GM18868 (cell line): ENCODE results near the gene GALNT13.

ENCODE experiments used
- ATAC-seq: cut with Tn5 transposase; IDR thresholded peaks from one replicate; pipeline ENCODE4 v1.9.1; 2021; ENCODE audit warnings: mild to moderate bottlenecking, moderate library complexity; ENCODE audit not compliant: unreplicated experiment

GALNT13 gene

GRCh38 chr2:154203902-154204301 lies 332.2 kb downstream of the GALNT13 start:
- ATAC-seq, result no peak

- ATAC-seq, result no peak
Measured at GRCh38 chr2:154207288-154208047, 335.7 kb downstream of the GALNT13 start.

- ATAC-seq, result no peak
Measured at GRCh38 chr2:154223726-154224125, 352.0 kb downstream of the GALNT13 start.

DNA sequence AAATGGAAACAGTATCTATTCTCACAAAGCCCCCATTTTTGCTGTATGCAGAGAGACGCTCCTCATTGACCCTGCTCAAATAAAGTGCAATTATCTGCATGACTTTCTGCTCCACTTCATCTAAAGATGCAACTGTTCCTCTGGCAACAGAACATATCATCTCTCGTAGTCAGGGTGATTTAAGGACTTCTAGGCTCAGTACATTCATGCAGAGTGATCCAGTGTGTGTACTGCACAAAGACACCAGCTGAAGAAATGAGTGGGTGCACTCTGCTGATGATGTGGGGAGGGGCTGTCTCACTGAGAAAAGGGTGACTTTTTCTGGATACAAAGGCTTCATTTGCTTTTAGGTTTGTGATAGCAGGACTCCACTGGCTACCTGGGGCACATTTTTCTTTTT lies 355.2 kb downstream of the GALNT13 start:
- ATAC-seq, result no peak

- no peak for ATAC-seq
Measured at GRCh38 chr2:154228566-154229280, 357.0 kb downstream of the GALNT13 start.

DNA sequence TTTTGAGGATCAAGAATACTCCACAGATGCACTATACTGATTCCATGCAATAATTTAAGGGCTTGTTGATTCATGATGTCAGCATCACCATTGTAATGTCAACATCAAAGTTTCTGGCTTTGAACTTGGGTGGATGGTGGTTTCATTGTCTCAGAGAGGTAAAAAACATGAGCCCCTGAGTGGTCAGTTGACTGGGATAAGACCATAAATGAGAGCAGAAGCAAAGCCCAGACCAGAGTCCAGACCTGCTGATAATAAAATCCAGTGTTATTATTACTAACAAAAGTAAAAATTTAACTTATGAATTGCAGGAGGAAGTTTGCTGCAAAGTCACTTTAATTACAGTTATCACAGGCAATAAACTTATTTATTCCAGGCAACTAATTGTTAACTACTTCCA lies 358.2 kb downstream of the GALNT13 start:
- no peak for ATAC-seq

DNA sequence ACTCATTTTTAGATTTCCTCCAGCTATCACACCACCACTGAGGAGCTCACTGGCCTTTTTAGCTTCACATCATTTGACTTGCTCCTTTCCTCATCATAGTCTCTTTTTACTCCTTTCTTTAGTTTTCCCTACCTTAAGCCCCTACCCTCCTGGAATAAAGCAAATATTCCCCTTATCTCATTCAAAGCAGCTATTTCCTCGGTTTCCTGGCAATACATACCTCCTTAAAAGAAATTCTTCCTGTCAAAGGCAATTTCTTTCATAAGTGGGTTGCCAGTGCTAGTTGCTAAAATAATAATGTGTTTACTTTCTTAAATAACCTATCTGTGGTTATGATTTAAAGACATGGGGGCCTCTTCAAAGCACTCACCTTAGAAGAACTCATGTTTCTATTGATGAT lies 359.3 kb downstream of the GALNT13 start:
- no peak for ATAC-seq

- no peak for ATAC-seq
Measured at GRCh38 chr2:154233231-154233630, 361.5 kb downstream of the GALNT13 start.

- ATAC-seq, result no peak
Measured at GRCh38 chr2:154238252-154238651, 366.5 kb downstream of the GALNT13 start.

DNA sequence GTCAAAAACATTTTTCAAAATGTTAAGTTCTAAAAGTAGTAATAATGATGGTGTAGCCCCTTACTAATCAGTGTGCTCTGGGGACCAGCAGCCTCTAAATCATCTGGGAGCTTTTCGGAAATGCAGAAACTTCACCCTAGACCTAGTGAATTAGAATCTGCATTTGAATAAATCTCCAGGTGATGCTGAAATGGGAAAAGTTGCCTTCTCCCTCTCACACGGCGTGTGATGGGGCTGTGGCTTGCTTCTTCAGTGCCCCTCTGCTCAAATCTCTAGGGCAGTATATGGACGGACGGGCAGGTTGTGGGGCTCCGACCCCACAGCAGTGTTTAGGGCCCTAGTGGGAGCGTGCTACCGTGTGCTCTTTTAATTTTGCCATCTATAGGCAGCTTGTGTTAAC lies 368.6 kb downstream of the GALNT13 start:
- ATAC-seq, result no peak

DNA sequence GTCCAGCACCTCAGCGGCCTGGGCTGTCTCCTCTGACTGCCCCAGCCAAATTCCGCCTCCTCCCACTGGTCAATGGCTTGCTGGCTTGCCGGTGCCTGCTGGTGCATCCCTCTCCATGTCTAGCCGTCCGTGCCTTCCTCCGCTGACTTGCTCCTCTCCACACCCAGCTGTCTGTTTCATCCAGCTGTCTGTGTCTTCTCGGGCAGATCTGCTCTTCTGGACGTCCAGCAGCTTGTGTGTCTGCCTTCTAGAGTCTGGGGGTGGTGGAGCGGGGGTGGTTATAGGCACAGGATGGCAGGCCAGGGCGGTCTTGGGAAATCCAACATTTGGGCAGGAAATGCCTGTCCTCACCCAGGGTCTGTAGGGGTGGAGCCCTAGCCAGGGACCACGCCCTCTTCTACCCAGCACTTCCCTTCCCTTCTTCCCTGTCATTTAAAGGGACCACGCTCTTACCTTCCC lies 369.2 kb downstream of the GALNT13 start:
- ATAC-seq, result no peak

- ATAC-seq, result no peak
Measured at GRCh38 chr2:154242687-154243086, 371.0 kb downstream of the GALNT13 start.

- ATAC-seq, result no peak
Measured at GRCh38 chr2:154243685-154244084, 372.0 kb downstream of the GALNT13 start.

GRCh38 chr2:154244932-154245331 lies 373.2 kb downstream of the GALNT13 start:
- ATAC-seq, result no peak

DNA sequence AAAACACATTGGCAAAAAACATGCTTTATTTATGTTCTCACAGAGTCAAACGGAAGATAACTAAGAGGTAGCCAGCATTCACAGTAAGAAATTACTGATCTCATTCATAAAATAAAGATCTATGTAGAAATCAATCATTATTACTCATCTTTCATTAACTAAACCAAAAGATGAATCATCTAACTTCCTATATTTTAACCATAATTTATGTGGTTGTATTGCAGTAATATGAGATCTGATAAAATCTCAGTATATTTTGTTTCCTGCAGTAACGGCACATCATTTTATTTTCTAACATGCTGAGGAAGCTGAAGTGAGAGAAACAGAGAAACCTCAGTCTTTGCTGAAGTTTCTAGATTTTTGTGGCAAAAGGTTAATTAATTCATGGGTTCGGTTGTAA lies 375.8 kb downstream of the GALNT13 start:
- ATAC-seq, result no peak

DNA sequence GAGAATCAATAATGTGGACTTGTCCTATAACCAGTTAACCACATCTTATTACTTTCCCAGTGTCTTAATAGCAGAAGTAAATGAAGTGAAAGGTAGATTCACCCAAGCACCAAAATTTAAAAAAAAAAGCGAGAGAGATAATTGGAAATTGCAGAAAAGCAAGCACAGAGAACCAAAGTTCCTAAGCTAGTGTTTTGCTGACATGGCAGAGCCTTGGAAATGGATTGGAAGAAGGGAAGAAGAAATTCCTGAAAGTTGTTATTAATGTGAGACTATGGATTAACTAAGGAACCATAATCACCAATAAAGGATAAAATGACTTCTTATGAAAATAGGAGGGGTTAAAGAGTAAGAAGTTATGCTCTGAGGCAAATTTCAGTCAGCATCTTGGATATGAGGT lies 384.4 kb downstream of the GALNT13 start:
- ATAC-seq, result no peak

GRCh38 chr2:154259030-154259429 lies 387.3 kb downstream of the GALNT13 start:
- no peak for ATAC-seq

DNA sequence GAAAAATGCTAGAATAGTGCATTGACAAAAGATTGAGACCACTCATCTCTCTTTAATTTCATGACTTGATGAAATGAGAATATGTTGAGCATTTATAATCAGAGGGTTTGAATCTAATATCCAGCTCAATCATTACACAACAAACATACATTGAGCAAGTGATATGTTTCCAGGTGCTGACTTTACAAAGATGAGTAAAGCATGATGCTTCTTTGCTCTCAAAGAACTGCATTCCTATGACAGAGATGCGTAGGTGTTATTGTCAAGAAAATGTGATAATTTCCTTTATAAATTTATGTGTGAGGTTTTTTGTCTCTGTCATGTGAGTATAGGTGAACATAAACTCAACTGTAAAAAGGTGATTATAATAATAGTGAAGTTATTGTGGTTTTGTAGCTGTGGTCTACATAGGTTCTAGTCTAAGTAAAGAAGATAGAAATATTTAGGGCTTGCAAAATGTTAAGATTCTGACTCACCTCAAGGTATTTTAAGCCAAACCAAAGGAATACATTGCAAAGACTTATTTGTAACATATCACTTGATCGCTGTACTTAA lies 389.8 kb downstream of the GALNT13 start:
- no peak for ATAC-seq

GRCh38 chr2:154263206-154263605 lies 391.5 kb downstream of the GALNT13 start:
- no peak for ATAC-seq

- ATAC-seq, result no peak
Measured at GRCh38 chr2:154264024-154264423, 392.3 kb downstream of the GALNT13 start.

- no peak for ATAC-seq
Measured at GRCh38 chr2:154267983-154268382, 396.3 kb downstream of the GALNT13 start.

GRCh38 chr2:154280543-154280942 lies 408.8 kb downstream of the GALNT13 start:
- ATAC-seq, result no peak
